GM19035 (cell line): ENCODE data around the gene ABCG2.

ENCODE experiments used
- ATAC-seq: cut with Tn5 transposase; IDR thresholded peaks from one replicate; pipeline ENCODE4 v1.9.1; 2021; ENCODE audit not compliant: unreplicated experiment

ABCG2 gene

DNA sequence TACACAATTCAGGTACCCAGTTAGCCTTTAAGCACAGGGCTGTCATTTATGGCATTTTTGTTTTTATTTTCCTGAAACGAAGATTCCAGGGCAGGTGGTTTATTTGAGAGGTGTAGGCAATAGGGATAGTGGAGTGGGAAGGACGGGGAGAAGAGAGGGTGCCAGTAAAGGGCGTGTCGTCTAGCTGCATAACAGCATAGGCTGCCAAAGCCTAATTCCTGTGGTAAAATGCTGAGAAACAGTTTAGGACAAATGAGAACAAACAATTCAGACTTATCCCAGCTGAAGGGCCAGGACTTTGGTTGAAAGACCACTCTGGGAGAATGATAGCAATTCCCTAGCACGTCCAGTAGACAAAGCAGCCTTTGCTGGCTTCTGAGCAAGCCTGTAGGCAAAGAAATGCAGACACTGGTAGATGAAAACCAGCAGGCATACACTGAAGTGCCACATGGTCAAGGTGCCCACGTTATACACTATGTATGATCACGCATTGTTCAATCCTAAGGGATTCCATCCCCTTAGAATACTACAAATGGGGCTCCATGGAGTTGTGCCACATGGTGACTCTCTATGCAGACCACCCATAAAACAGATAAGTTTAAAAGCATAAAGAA, 80.4 kb downstream of the ABCG2 start:
- no peak for ATAC-seq

DNA sequence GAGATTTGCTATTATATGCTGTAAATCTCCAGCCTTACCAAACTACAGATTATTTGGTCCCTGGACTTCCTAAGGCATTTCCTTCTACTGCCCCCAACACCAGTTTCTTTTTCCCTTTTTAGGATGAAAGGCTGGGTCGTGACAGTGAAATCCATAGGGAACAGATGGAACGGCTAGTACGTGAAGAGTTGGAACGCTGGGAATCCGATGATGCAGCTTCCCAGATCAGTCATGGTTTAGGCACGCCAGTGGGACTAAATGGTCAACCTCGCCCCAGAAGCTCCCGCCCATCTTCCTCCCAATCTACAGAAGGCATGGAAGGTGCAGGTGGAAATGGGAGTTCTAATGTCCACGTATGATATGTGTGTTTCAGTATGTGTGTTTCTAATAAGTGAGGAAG, 83.1 kb downstream of the ABCG2 start:
- ATAC-seq: no peak

DNA sequence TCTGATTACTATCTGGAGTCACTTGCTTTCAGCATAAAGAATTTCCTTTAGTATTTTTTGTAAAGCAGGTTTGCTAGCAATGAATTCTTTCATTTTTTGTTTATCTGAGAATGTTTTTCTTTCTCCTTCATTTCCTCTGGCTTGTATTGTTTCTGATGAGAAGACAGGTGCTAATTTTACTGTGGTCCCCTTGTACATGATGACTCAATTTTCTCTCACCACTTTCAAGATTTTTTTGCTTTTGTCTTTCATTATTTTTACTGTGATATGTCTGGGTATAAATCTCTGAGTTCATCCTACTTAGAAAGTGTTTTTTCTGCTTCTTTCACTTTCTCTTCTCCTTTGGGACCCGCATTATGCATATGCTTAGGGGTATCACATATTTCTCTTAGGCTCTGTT, 88.4 kb downstream of the ABCG2 start:
- no peak for ATAC-seq

DNA sequence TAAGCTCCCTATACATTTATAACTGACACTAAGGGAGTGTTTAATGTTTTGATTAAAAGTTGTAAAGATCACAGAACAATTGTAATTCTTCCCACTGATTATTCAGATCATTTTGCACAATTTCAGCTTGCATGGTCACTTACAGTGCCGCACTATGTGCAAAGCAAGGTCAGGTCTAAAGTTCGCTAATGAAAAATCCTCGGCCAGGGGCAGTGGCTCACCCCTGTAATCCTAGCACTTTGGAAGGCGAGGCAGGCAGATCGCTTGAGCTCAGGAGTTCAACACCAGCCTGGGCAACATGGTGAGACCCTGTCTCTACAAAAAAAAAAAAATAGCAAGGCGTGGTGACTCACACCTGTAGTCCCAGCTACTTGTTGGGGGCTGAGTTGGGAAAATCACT, 94.0 kb downstream of the ABCG2 start:
- ATAC-seq: no peak

DNA sequence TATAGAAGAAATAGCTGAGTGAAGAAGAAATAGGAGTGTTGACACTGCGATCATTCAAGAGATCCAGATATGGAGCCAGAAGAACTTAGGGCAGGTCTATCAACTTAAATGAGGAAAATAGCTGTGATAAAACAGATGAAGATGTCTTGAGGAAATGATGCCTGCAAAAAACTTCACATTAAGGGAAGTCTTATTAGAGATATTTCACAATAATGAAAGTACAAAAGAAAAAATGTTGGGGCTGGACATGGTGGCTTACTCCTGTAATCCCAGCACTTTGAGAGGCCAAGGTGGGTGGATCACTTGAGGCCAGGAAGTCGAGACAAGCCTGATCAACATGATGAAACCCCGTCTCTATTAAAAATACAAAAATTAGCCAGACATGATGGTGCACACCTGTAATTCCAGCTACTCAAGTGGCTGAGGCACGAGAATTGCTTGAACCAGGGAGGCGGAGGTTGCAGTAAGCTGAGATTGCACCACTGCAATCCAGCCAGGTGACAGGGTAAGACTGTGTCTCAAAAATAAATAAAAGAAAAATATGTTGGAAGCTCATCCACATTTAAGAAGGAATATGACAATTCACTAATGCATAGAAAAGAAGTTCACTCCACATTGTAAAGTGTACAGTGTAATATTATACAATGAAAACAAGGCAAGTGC, 94.7 kb downstream of the ABCG2 start:
- ATAC-seq: no peak

DNA sequence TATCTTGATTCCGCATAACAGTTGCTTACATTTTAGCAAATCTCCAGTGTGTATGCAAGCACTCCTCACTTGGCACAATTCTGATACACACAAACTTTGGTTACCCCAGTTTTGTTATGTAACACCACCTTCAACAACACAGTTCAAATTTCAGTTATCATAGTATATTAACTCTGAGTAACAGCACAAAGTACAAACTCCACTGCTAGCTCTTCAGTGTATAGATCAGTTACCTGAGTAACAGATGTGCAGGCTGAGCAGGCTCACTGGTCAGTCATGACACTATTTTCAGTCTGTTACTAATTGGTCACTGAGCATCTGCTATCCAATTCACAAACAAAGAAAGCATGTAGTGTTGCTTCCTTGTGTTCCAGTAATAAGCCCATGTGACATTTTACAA, 95.6 kb downstream of the ABCG2 start:
- ATAC-seq: no peak

DNA sequence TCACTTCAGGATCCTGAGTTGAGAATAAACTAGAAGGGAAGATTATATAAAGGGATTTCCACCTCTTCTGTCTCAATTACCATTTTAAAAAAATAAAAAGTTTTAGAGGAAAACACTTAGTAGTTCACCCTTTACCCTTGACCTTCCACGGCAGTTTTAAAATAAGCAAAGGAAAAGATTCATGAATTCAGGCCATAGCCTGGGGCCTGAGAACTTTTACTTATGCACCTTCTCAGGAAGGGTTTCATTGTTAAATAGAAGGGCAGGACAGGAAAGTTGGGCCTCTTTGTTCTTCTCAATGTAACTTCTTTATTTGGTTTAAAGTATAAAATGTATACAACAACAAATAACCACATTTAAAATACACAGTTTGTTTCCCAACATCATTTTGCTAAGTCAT, 96.1 kb downstream of the ABCG2 start:
- ATAC-seq: no peak

DNA sequence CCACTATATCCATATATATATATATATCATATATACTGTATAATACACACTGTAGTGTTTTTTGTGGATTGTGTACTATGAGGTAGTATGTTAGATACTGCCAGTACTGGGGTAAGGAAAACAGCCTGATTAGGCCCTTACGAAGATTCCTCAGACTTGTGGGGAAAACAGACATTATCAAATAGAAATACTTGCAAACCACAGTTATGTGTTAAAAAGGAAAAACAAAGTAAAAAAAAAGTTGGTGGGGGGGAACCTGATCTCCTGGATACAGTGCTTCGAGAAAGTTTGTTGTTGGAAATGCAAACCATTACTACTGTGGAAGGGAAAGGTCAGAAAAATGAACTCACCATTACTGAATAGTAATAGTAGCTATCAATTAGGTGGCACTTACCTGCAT, 98.0 kb downstream of the ABCG2 start:
- no peak for ATAC-seq

DNA sequence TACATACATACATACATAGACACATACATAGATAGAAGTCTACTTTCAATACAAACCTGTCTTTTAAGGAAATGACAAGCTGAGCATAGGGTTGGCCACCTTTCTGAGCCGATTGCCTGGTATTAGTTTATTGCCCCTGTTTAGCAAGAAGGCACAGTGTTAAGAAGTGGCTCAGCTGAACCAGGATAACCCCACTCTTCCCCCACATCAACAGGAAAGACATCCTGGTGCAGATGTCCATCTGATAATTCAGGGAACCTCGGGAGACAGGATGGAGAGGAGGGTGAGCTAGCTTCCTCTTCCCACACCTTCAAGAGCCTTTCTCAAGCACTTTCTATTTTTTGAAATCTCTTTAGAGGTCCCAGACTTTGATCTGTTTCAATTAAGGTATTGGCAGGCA, 98.7 kb downstream of the ABCG2 start:
- ATAC-seq: no peak

DNA sequence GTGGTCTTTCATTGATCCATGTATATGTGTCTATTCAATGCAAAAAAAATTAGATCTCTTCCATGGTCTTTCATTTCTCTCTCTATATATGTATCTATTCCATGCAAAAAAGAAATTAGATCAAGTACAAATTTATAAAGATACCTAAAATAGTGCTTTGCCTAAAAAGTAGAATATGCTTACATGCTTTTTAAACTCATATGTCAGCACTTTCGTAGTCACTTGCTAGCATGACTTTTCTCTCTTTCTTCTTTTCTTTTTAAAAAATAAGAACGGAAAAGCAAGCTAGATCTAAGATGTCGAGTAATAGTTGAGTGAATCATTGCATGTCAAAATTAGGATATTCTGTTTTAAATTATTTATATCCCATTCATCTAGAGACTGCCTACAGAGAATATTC, 100.1 kb downstream of the ABCG2 start:
- ATAC-seq: no peak

DNA sequence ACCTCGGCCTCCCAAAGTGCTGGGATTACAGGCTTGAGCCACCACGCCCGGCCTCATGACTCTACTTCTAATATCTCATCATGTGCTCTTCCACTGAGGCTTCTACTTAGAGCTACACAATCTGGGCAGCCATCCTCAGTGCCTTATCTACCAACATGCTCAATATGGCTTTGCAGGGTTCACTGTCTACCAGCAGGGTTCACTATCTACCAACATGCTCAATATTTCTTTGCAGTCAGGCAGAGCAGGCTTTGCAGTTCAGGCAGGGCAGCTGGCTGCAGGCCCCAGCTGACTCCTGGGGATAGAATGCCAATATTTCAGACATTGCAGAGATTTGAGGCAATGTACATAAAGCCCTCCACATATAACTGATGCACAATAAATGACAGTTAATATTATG, 103.5 kb downstream of the ABCG2 start:
- ATAC-seq: no peak

DNA sequence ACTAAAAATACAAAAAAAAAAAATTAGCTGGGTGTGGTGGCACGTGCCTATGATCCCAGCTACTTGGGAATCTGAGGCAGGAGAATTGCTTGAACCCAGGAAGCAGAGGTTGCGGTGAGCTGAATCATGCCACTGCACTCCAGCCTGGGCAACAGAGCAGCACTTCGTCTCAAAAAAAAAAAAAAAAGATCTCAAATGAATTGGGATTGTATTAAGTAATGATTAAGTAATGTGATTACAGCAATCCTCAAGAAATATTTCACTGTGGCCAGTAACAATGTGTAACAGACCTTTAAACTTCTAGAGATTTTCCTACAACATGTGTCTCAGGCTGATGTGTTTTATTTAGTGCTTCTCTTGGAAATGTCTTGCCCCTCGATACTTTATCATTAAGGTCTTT, 104.2 kb downstream of the ABCG2 start:
- no peak for ATAC-seq

DNA sequence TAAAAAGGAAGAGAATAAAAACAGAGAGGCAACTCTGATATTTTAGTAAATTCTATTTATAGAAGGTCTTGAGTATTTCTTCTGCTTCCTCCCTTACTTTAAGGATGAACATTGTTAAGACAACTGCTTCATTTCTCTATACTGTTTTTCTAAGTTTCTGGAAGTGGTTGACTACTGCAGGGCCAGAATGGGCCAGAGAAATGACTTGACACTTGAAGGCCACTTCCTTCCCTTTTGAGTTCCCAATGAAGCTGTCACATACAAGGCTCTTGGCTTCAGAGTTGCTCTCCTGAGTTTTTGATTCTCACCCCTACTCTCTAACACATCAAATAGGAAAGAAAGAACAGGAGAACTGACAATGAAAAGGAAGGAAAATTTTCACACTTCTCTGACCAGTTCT, 113.4 kb downstream of the ABCG2 start:
- no peak for ATAC-seq

DNA sequence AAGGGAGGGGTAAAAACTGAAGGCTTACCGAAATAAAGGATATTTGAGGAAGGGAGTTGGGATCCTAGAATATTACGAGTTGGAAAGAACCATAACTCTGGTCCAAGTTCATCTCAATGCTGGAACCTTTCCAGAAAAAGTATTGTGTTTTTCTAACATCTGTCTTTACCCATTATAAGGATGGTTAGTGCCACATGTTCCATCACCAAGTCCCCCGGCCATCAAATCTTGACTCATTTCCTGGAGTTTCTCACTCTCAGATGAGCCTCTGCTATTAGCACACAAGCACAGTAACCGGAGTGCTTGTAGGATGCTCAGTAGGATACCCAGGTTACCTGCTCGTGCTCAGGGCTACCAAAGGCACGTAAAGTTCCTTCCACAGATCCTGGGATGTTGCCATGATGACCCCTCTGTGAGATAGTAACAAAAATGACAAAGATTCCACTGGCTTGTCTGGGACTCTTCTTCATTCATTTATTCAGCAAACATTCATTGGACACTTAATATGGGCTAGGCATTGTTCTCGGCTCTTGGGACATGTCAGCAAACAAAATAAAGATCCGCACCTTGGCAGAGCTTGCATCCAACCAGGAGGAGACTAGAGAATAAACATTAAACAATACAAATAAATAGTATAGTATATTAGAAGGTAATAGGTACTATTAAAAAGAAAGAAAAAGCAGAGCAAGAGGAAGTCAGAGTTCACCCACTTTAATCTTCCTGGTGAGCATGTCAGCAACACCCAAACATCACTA, 114.7 kb downstream of the ABCG2 start:
- ATAC-seq: no peak

DNA sequence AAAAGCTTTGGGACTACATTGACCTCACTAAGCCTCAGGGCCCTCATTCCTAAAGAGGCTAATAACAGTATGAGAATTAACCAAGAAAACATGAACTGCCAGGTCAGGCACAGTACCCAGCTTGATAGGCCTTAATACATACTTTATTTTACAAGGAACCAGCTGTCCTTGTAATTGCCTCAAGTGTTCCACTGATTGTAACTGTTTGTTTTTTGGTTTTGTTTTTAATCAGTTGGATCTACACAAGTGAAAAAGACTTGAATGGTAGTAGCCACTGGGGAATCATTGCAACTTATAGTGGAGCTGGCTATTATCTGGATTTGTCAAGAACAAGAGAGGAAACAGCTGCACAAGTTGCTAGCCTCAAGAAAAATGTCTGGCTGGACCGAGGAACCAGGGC, 115.4 kb downstream of the ABCG2 start:
- ATAC-seq: no peak

DNA sequence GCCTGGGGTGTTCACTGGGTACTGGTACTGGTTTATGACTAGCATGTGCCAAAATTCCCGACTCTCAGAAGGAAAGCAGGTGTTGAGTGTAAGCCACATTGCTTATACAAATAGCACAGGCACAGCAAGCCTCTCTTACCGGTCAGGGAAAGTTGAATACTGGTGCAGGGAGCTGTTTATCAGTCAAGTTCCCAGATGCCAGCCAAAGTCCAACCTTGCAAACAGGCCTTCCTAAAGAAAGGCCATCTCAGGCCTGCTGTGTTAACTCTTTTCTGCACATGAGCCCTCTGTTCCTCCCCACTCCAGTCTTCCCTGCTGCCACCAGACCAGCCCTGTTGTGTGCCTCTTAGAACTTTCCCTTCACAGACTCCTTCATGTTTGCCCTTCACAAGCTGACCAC, 116.8 kb downstream of the ABCG2 start:
- no peak for ATAC-seq

DNA sequence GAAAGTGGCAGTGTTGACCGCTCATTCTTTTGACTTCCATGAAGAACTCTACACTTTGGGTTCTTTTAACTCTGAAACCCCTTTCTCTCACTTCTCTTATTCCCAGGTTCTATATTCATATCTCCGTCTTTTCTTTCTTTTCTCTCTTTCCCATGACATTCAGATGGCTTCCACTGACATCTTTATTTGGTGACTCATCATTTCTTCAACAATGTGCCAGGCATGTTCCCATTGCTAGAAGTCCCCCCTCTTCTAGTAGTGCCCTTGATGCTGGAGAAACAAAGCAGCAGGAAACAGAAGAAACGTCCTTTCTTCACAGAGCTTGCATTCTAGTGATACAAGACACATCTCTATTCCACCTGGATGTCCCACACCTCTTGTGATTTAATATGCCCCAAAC, 117.7 kb downstream of the ABCG2 start:
- ATAC-seq: no peak
